Caki2 (cell line): ENCODE results near the gene SLC16A2. TPM values are rescaled to one million over a fixed set of nuclear protein-coding genes. Genes with fewer than 3 reads are reported as not detected.

Experiments used
- DNase-seq: peaks from one replicate; pipeline ENCODE4 v3.0.0-alpha.2; 2015; ENCODE audit warnings: low read depth
- in situ Hi-C: cut with HindIII; loops from 2 replicates; pipeline ENCODE4 v1.10.0; 2016; ENCODE audit warnings: low sequenced_read_pairs, low pct_unique_long_range_greater_than_20kb, mixed read lengths
- total RNA-seq: library from RNA; depleted of rRNA; stranded (reverse); fragments of >200 nt; shearing (Covaris generic); gene quantifications from 2 replicates; pipeline ENCODE4 v1.2.3, GENCODE V29; 2014; ENCODE audit warnings: low replicate concordance; rRNA removed

SLC16A2 gene
- total RNA-seq, 1 experiment from 2014 or later, result 0.14 TPM

GRCh38 chrX:74578137-74578536 is 156.8 kb downstream of the SLC16A2 start:
- in situ Hi-C loops, result no loop called here
- DNase-seq, result no peak

GRCh38 chrX:74579597-74580198 is 158.4 kb downstream of the SLC16A2 start:
- in situ Hi-C loops, result no loop called here
- DNase-seq, result no peak

Other genes starting within 250 kb of the SLC16A2 start
- not detected in 2 replicates for gene ZCCHC13, start 117.3 kb upstream of the SLC16A2 start, total RNA-seq
- gene RLIM, start 193.1 kb downstream of the SLC16A2 start, total RNA-seq, result 14.2 and 18.5 TPM in 2 replicates